GM19467 (cell line): Measurements from ENCODE around the gene TRIM37.
"Not testable (repeated sequence)": the region's sequence is repeated elsewhere in the genome, so short reads cannot be mapped to it uniquely, and the experiment has no call there.

Source experiments
- ATAC-seq: cut with Tn5 transposase; IDR thresholded peaks from one replicate; pipeline ENCODE4 v1.9.1; 2021; ENCODE audit warnings: mild to moderate bottlenecking, moderate library complexity; ENCODE audit not compliant: unreplicated experiment

TRIM37 gene

DNA sequence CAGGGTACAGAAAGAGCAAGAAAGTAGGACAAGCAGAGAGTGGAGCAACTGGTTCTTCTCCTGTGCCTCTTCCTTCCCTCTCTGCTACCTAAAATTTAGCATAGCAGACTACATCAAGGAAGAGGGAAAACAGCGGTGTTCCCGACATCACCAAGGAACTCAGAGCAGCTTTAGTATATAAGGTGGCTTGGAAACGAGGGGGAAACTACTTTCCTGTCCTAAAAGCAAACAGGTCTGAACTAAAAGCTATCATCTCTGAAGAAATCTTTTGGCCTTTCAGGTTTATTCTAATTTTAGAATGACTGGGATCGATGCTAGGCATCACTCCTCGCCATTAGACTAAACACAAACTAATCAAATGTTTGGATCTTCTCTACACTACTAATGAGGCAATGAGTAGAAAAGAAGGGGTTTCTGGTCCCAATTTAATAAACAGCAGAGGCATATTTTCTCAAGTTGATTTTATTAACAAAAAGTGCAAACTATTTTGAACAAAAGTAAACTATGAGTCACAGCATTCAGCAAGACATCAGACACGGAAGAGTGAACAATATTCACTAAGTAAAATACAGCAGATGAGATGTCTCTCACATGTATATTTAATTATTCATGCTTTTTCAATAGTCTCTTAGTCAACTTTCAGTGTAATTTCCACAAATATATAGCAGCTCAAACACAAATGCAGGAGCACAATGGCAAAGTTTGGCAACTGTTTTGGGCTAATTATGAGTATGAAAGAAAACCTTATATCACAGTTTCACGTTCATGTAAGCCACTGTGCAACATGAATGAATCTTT lies 108.7 kb downstream of the TRIM37 start:
- no peak for ATAC-seq

DNA sequence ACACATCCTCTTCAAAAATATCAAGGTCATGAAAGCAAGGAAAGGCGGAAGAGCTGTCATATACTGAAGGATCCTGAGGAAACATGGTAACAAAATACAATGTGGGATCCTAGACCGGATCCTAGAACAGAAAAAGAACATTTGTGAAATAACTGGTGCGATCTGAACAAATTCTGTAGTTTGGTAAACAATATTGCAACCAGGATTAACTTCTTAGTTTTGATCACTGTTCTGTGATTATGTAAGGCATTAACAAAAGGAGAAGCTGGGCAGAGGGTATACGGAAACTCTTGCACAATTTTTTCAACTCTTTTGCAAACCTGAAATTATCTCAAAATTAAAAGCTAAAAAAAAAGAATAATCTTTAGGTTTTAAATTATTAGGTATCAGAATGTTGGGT lies 109.7 kb downstream of the TRIM37 start:
- ATAC-seq = no peak

GRCh38 chr17:58995247-58995940 lies 111.3 kb downstream of the TRIM37 start:
- ATAC-seq = no peak

- no peak for ATAC-seq
Measured at GRCh38 chr17:58993311-58993710, 113.4 kb downstream of the TRIM37 start.

DNA sequence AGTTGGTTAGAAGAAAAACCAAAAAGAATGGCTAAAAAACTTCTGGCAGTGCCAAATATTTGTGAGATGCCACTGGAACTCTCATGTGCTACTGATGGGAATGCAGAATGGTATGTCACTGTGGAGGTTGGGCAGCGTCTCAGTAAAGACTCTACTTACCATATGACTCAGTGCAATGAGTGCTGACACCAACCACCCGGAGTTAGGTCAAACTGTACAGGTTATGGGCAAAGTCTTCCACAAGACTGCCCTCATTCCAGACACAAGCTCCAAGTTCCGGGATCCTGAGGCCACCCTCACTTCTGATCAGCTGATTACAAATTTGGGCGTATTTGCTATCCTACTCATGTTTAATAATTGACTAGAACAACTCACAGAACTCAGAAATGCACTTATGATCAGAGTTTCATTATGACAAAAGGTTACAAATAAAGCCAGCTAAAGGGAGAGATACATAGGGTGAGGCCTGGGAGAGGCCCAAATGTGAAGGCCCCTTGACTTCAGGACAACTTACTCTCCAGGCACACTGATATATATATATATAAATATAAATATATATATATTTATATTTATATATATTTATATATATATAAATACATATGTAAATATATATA lies 114.9 kb downstream of the TRIM37 start:
- no peak for ATAC-seq

DNA sequence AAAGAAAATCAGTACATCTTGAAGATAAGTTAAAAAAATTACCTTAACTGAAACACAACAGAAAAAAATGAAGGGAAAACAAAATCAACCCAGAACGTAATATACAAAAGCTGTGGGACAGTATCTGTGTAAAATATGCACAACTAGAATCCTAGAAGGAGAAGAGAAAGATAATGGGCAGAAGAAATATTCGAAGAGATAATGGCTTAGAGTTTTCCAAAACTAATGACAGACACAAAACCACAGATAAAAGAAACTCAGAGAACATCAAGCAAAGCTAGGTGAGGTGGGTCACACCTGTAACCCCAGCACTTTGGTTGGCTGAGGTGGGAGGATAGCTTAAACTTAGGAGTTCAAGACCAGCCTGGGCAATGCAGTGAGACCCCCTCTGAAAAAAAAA lies 117.1 kb downstream of the TRIM37 start:
- no peak for ATAC-seq

- ATAC-seq = no peak
Measured at GRCh38 chr17:58985971-58986370, 120.7 kb downstream of the TRIM37 start.

DNA sequence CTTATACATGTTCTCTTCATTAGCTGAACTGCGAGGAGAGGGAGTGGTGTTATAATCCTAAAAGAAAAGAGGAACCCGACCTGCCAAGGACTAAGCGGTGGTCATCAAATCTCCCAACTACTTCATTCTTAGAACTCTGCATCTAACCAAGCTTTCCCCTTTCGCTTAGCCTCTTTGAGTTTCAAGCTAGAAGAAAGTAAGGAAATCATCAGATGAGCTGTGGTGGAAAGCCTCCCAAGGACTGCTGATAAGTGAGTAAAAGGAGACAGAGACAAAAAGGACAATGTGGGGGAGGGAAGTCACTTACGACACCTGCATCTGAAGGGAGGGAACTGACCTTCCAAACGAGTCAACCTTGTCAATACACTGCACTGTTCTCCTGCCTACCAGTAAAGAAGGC lies 121.3 kb downstream of the TRIM37 start:
- no peak for ATAC-seq

DNA sequence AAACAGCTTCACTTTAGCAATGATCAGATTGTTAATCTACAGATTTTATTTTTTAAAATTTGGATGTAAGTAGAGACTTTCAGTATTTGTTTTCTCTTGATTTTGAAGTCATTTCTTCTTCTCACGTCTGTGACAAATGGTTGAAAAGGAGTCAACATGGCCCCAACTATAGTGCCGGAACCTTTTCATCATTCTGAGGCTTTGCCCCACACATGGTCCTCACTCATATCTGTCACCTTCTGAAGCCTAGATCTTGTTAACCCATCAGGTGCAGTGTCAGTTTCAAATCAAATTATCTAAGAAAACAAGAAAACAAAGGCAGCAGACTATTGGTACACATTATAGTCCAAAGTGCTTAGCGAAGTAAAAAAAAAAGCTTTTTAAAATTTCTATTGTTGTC lies 124.1 kb downstream of the TRIM37 start:
- no peak for ATAC-seq

DNA sequence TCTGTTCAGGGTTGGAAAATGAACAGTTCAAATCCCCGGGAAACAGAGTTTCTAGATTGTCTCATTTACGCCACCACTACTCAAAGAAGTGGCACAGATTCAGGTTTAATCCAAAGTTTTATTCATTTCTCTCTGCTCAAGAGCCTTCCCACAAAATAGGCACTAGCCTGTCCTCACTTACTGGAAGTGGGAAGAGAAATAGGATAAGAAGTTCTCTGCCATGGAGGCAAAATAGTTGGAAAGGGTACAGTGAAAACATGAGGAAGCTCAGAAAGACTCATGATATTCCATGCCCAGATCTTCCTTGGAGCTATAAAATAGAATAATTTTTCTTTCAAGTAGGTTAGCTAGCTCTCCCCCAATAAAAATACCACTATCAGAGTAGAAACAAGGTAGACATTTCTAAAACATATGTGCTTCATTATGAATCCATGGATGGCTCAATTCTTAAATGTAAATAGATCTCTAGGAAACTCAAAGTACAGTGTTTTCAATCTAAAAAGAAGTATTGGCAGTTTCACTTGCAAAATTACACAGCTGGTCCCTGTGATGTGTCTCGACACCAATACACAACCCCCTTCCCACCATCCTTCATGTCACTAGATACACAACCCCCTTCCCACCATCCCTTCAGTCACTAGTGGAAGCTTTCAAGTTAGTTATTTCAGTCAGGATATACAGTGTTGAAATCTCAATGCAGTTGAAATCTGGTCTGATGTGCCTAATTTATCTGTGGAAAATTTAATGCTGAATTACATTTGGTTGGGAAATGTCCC lies 125.8 kb downstream of the TRIM37 start:
- no peak for ATAC-seq

DNA sequence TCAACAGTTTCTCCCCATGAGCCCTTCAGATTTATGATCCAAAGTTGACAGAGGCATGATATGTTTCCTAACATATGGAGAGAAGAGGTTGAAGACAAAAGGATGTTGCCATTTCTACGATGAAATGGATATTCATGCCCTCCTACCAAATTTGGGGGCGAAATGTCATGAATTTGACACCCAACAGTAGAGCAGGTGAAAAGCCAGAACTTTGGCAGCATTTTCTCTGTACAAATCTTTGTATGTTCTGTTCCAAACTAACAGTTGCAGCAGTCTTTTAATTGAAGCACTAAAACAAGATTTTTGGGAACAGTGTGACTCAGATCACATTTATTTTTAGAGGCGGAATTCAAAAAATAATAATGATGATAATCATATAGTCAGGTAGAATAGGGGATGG lies 130.1 kb downstream of the TRIM37 start:
- no peak for ATAC-seq

- no peak for ATAC-seq
Measured at GRCh38 chr17:58974354-58974753, 132.3 kb downstream of the TRIM37 start.

- ATAC-seq = no peak
Measured at GRCh38 chr17:58970609-58971450, 135.8 kb downstream of the TRIM37 start.

DNA sequence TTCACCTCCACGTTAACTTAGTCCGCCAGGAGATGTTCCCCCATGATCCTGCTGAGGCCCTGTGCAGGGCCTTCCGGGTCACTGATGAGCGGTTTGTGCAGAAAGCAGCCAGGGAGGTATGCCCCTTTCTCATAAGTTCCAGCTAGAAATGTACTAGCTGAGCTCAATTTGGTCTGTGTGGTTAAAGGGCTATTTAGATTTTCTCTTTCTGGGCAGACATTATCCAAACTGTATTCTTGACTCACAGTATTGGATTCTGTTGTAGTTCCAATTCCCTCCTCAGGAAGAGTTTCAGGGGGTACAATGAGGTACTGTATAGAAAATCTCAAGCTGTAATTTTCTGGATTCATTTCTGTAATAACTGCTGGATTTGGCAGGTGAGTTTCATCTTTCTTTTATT lies 137.1 kb downstream of the TRIM37 start:
- no peak for ATAC-seq

DNA sequence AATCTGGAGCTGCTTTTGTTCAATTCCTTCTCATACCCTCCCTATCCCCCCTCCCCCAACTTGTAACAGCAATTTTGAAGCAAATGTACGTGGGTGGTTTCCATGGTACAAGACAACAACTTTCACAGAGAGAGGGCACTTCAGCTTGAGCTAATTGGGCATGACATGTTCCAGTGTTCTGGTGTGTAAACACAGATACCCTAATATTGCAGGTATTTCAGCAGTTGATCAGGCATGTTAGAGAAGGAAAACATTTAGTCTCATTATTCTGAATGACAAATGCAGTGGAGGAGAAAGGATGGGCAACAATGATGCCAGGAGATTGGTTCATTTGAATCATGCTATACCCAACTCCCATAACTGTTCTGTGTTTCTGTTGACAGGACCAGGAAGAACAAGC lies 137.5 kb downstream of the TRIM37 start:
- no peak for ATAC-seq

GRCh38 chr17:58968426-58969061 lies 138.1 kb downstream of the TRIM37 start:
- no peak for ATAC-seq

- no peak for ATAC-seq
Measured at GRCh38 chr17:58966208-58966607, 140.5 kb downstream of the TRIM37 start.

GRCh38 chr17:58965221-58965620 lies 141.5 kb downstream of the TRIM37 start:
- ATAC-seq = no peak

DNA sequence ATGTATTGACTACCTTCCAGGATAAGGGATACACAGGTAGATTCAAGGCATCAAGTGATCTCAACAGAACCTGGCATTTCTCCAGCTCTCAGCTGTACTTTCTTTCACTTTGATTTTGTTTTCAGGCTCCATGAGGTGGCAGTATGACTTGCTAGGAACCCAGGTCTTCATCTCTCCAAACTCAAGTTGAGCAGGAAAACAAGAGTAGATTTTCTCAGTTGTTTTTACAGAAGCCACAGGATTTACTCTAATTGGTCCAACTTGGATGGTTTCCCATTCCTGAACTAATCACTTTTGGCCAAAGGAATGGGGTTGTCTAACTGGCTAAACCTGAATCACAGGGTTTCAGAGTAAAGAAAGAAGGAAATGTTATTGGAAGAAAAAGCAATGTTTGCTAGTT lies 146.6 kb downstream of the TRIM37 start:
- ATAC-seq = no peak

- not testable (repeated sequence) for ATAC-seq
Measured at GRCh38 chr17:58957725-58958073, 149.0 kb downstream of the TRIM37 start.
